ENCODE data around the gene TMEM72. TPM values are rescaled to one million over a fixed set of nuclear protein-coding genes. Genes with fewer than 3 reads are reported as not detected.

Gene TMEM72
- total RNA-seq, 1 donor from 2014 or later: not detected

DNA sequence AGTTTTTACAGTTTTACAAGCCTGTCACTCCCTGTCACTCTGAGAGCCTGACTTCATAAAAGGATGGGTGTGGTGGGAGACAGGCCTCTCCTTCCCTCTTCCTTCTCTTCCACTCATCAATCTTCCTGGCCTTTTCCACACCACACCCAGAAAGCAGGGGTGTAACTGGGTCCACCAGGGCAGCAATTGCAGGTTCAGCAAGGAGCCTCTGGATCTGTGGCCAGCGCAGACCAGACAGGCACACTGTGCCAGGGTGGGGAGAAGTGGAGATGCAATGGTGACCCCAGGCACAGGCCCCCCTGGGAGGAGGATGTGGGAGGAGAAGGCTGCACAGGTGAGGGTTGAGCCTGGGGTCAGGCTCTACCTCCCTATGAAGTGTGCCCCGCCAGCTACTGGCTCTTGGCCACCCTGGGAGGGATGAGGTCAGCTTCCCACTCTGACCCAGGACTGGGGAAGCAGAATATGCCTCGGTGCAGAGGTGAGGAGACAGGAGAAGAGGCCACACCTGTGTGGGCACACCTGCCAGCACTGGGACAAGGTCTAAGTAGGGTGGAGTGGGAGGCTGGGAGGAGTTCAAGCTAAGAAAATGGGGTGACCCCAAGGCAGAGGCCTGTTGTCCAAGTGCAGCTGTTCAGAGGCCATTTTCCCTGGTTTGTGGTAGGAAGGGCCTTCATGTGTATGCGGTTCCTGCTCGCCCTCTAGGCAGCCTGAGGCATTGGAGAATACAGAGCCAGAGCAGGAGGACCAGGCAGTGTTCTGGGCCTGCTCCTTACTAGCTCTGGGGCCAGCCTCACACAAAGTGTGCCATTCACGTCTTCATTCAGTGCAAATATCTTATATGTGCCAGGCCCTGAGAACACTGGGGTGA lies 20.2 kb upstream of the TMEM72 start:
- Histone ChIP-seq H3K4me3 (no peak overlapping the region), H3K36me3 (no peaks in the 10 kb centered on the region), H3K27me3 (ENCODE audit: low read depth) (no peaks in the 10 kb centered on the region), H3K4me1 (no peaks in the 10 kb centered on the region), H3K9me3 (replicated peaks) (no peaks in the 10 kb centered on the region), H3K27ac (replicated peaks) (no peak overlapping the region)
- TF ChIP-seq, protein P1, sequence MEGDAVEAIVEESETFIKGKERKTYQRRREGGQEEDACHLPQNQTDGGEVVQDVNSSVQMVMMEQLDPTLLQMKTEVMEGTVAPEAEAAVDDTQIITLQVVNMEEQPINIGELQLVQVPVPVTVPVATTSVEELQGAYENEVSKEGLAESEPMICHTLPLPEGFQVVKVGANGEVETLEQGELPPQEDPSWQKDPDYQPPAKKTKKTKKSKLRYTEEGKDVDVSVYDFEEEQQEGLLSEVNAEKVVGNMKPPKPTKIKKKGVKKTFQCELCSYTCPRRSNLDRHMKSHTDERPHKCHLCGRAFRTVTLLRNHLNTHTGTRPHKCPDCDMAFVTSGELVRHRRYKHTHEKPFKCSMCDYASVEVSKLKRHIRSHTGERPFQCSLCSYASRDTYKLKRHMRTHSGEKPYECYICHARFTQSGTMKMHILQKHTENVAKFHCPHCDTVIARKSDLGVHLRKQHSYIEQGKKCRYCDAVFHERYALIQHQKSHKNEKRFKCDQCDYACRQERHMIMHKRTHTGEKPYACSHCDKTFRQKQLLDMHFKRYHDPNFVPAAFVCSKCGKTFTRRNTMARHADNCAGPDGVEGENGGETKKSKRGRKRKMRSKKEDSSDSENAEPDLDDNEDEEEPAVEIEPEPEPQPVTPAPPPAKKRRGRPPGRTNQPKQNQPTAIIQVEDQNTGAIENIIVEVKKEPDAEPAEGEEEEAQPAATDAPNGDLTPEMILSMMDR (IDR thresholded peaks at IDR 0.05; ENCODE audit: borderline replicate concordance): no peak
- intact Hi-C loops (cut with micrococcal nuclease): no loop called here
- DNase-seq: no peak

DNA sequence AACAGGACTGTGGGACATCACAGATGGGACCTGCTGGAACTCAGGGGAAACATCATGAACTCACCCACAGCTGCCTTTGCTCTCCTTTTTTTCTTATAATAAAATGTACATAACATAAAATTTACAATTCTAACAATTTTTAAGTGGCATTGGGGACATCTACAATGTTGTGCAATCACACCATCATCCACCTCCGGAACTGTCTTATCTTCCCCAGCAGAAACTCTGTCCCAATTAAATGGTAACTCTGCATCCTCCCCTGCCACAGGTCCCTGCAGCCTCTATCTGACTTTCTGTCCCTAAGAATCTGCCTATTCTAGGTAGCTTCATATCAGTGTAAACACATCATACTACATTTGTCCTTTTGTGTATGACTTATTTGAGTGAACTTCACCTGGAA lies 19.4 kb upstream of the TMEM72 start:
- Histone ChIP-seq H3K4me1 (no peaks in the 10 kb centered on the region), H3K9me3 (replicated peaks) (no peaks in the 10 kb centered on the region), H3K27me3 (ENCODE audit: low read depth) (no peaks in the 10 kb centered on the region), H3K4me3 (no peak overlapping the region), H3K36me3 (no peaks in the 10 kb centered on the region), H3K27ac (replicated peaks) (no peak overlapping the region)
- DNase-seq: no peak
- TF ChIP-seq, protein P1 (IDR thresholded peaks at IDR 0.05; ENCODE audit: borderline replicate concordance): no peak
- intact Hi-C loops (cut with micrococcal nuclease): no loop called here

DNA sequence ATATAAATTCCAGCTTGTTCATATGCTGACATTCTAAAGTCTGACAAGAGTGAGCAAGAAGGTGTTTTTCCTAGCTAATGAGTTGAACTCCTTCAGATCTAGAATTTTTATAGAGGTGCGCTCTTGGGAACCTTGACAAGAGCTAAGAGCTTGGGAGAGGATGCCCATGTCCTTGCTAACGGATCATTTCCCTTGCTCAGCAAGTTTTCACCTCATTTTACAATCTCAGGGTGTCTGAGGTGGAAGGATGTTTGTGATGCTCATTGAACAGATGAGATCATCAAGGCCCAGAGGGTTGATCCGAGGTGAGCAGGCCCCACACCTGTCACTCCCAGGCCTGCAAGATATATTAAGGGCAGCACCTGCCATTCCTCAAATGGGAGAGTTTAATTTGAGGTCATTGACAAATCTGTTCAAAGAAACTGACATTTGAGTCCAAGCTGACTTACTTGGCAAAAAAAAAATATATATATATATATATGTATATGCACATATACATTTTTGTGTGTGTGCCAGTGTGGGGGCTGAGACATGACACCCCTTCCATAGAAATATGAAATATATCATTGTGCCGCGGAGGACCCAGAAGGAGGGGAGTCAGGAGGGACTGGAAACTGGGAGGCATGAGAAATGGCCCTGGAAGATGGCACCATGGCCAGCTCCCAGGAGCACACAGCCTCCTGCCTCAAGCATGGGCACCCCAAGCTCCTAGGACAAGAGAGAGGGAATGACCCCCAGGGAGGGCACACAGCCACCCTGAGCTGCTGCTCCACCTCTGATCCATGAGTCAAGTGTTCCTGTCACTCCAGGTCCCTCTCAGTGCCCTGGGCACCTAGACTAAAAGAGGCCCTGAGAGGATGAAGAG lies 17.3 kb upstream of the TMEM72 start:
- TF ChIP-seq, protein P1 (IDR thresholded peaks at IDR 0.05; ENCODE audit: borderline replicate concordance): no peak
- Histone ChIP-seq H3K9me3 (replicated peaks) (peaks cover 8% of the 10 kb centered on the region), H3K27me3 (ENCODE audit: low read depth) (no peaks in the 10 kb centered on the region), H3K4me1 (no peaks in the 10 kb centered on the region), H3K36me3 (no peaks in the 10 kb centered on the region), H3K27ac (replicated peaks) (no peak overlapping the region), H3K4me3 (no peak overlapping the region)
- no peak for DNase-seq
- intact Hi-C loops (cut with micrococcal nuclease): no loop called here

DNA sequence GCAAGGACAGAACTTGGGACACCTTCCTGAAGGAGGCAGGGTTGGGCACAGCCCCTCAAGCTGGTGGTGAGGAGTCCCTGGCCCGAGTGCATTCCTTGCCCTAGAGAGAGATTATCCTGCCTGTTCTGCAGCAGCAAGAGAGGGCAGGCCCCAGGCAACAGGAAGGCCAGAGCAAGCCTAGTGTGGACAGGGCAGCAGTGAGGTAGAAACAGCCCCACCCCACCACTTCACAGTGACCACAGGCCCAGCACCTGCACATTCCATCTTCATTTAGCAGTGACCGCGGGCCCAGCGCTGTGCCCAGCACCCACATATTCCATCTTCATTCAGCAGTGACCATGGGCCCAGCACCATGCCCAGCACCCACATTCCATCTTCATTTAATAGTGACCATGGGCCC lies 16.4 kb upstream of the TMEM72 start:
- no peaks in the 10 kb centered on the region for H3K27me3 ChIP-seq (ENCODE audit: low read depth)
- H3K4me1 ChIP-seq: no peaks in the 10 kb centered on the region
- intact Hi-C loops (cut with micrococcal nuclease): no loop called here
- H3K4me3 ChIP-seq: no peak overlapping the region
- TF ChIP-seq, protein P1 (IDR thresholded peaks at IDR 0.05; ENCODE audit: borderline replicate concordance): no peak
- H3K27ac ChIP-seq (replicated peaks): no peak overlapping the region
- H3K9me3 ChIP-seq (replicated peaks): peaks cover 8% of the 10 kb centered on the region
- H3K36me3 ChIP-seq: no peaks in the 10 kb centered on the region
- DNase-seq: no peak

DNA sequence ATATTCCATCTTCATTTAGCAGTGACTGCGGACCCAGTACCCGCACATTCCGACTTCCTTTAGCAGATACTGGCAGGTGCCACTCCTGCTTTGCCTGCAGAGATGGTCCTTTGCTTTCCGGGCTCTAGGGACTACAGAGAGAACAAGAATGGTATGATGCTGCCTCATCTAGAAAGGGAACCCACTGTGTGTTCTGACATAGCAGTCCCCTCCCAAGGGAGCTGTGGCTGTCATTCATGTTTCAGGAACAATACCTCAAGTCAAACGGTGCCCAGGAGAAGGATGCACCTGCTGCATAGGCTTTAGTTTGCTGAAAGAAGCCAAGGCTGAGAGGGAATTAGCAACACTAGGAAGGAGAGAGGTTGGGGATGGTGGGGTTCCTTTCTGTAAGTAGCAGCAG lies 15.9 kb upstream of the TMEM72 start:
- H3K27ac ChIP-seq (replicated peaks): no peak overlapping the region
- H3K27me3 ChIP-seq (ENCODE audit: low read depth): no peaks in the 10 kb centered on the region
- no peaks in the 10 kb centered on the region for H3K36me3 ChIP-seq
- no peak overlapping the region for H3K4me3 ChIP-seq
- DNase-seq: no peak
- H3K4me1 ChIP-seq: no peaks in the 10 kb centered on the region
- intact Hi-C loops (cut with micrococcal nuclease): no loop called here
- TF ChIP-seq, protein P1 (IDR thresholded peaks at IDR 0.05; ENCODE audit: borderline replicate concordance): no peak
- H3K9me3 ChIP-seq (replicated peaks): peaks cover 8% of the 10 kb centered on the region
